Keratinocyte (primary cell): Measurements from ENCODE around the gene OLIG1.

Experiments
- CTCF ChIP-seq, 3 experiments: IDR thresholded peaks in 1 of 3; conservative IDR thresholded peaks in 1 of 3; optimal IDR thresholded peaks in 1 of 3; 2 replicates in 2 of 3; 3 replicates in 1 of 3; pipeline versions ENCODE3 to v1.5.1; 2011; ENCODE audit warnings: low read length in 3 of 3, mild to moderate bottlenecking in 3 of 3, moderate library complexity in 2 of 3, control low read depth in 1 of 3, inconsistent platforms in 1 of 3; ENCODE audit not compliant: insufficient read depth in 2 of 3; ENCODE audit errors: extremely low read depth in 1 of 3
- EZH2 ChIP-seq: IDR thresholded peaks from one replicate; pipeline ENCODE4 v1.6.1; 2012; ENCODE audit warnings: inconsistent platforms, mild to moderate bottlenecking, low read length, moderate library complexity

GRCh38 chr21:33047231-33047630 lies 22.7 kb upstream of the OLIG1 start:
- TF ChIP-seq EZH2 (no peak), CTCF (optimal IDR thresholded peaks at IDR 0.05 in 1 of 3, IDR thresholded peaks at IDR 0.05 in 1 of 3, conservative IDR thresholded peaks at IDR 0.05 in 1 of 3; ENCODE audit: extremely low read depth in 1 of 3, insufficient read depth in 2 of 3, low read length in 3 of 3) (no peak)
